ENCODE data around the gene FCN3.
"Not testable (repeated sequence)": the region's sequence is repeated elsewhere in the genome, so short reads cannot be mapped to it uniquely, and the experiment has no call there.

- TF ChIP-seq EP300, CTCF, POLR2A (IDR thresholded peaks at IDR 0.05): not testable (repeated sequence)
These were observed 32.2 kb upstream of the FCN3 start for GRCh38 chr1:27406791-27407190.

All from ovary (tissue), 3 donors.